Measurements from ENCODE around the gene TUBB4A.
A peak's percentile ranks its signal among the peaks of the same experiment; 100 is the strongest.

The TUBB4A gene

GRCh38 chr19:6480848-6481415 lies 21.2 kb downstream of the TUBB4A start:
- peaks cover 28% of the 10 kb centered on the region for H3K4me1 ChIP-seq (ENCODE audit: insufficient read depth, low read length)
- H3K36me3 ChIP-seq (ENCODE audit: insufficient read depth, low read length), result peaks cover 24% of the 10 kb centered on the region
- peaks cover 20% of the 10 kb centered on the region for H3K79me2 ChIP-seq (ENCODE audit: insufficient read depth, low read length)
- no peaks in the 10 kb centered on the region for H4K20me1 ChIP-seq (ENCODE audit: insufficient read depth, low read length)
- peak overlapping the region; percentile 79 for H3K9ac ChIP-seq (ENCODE audit: low read depth, low read length)
- H3K27ac ChIP-seq (ENCODE audit: low read length), result peak overlapping the region; percentile 92
- peak overlapping the region; percentile 53 to 77; a peak in 3 of 4 replicates for H3K4me3 ChIP-seq (ENCODE audit: low read depth in 1 of 2, low read length in 2 of 2)
- H3K27me3 ChIP-seq (ENCODE audit: insufficient read depth, low read length, poor library complexity), result no peaks in the 10 kb centered on the region
- peak; percentile 50 for DNase-seq
- no peak for TF ChIP-seq EZH2 (IDR thresholded peaks at IDR 0.05; ENCODE audit: borderline replicate concordance, low read depth, low read length, severe bottlenecking)
- no peak for TF ChIP-seq CTCF (IDR thresholded peaks at IDR 0.05; ENCODE audit: borderline replicate concordance, extremely low read depth, low read length, poor library complexity, severe bottlenecking)
- H3K9me3 ChIP-seq (ENCODE audit: insufficient read depth, low read length, severe bottlenecking), result no peaks in the 10 kb centered on the region
- ATAC-seq (ENCODE audit: insufficient read depth, low read depth), result peak; percentile 51
- peak overlapping the region; percentile 88 for H3K4me2 ChIP-seq (ENCODE audit: insufficient read depth, low read length)
- peak overlapping the region; percentile 75 for H2AFZ ChIP-seq (ENCODE audit: low read depth, low read length)

GRCh38 chr19:6479836-6480398 lies 22.2 kb downstream of the TUBB4A start:
- Histone ChIP-seq H3K36me3 (ENCODE audit: insufficient read depth, low read length) (peaks cover 34% of the 10 kb centered on the region), H2AFZ (ENCODE audit: low read depth, low read length) (no peak overlapping the region), H4K20me1 (ENCODE audit: insufficient read depth, low read length) (no peaks in the 10 kb centered on the region), H3K9ac (ENCODE audit: low read depth, low read length) (no peak overlapping the region), H3K27me3 (ENCODE audit: insufficient read depth, low read length, poor library complexity) (no peaks in the 10 kb centered on the region), H3K4me2 (ENCODE audit: insufficient read depth, low read length) (peak overlapping the region; percentile 25; the same call in 1 of the 2 replicates), H3K27ac (ENCODE audit: low read length) (peak overlapping the region; percentile 57), H3K4me3 (ENCODE audit: low read depth in 1 of 2, low read length in 2 of 2) (no peak overlapping the region), H3K9me3 (ENCODE audit: insufficient read depth, low read length, severe bottlenecking) (no peaks in the 10 kb centered on the region), H3K4me1 (ENCODE audit: insufficient read depth, low read length) (peaks cover 28% of the 10 kb centered on the region), H3K79me2 (ENCODE audit: insufficient read depth, low read length) (peaks cover 20% of the 10 kb centered on the region)
- DNase-seq, result no peak
- TF ChIP-seq EZH2 (IDR thresholded peaks at IDR 0.05; ENCODE audit: borderline replicate concordance, low read depth, low read length, severe bottlenecking) (no peak), CTCF (IDR thresholded peaks at IDR 0.05; ENCODE audit: borderline replicate concordance, extremely low read depth, low read length, poor library complexity, severe bottlenecking) (no peak)
- no peak for ATAC-seq (ENCODE audit: insufficient read depth, low read depth)

GRCh38 chr19:6478815-6479214 lies 23.3 kb downstream of the TUBB4A start:
- H3K27me3 ChIP-seq (ENCODE audit: insufficient read depth, low read length, poor library complexity), result no peaks in the 10 kb centered on the region
- DNase-seq (no peak), ATAC-seq (ENCODE audit: insufficient read depth, low read depth) (no peak)
- H4K20me1 ChIP-seq (ENCODE audit: insufficient read depth, low read length), result no peaks in the 10 kb centered on the region
- no peak overlapping the region for H2AFZ ChIP-seq (ENCODE audit: low read depth, low read length)
- no peak overlapping the region for H3K4me2 ChIP-seq (ENCODE audit: insufficient read depth, low read length)
- no peak for TF ChIP-seq CTCF (IDR thresholded peaks at IDR 0.05; ENCODE audit: borderline replicate concordance, extremely low read depth, low read length, poor library complexity, severe bottlenecking)
- no peak for TF ChIP-seq EZH2 (IDR thresholded peaks at IDR 0.05; ENCODE audit: borderline replicate concordance, low read depth, low read length, severe bottlenecking)
- H3K4me3 ChIP-seq (ENCODE audit: low read depth in 1 of 2, low read length in 2 of 2), result no peak overlapping the region
- H3K4me1 ChIP-seq (ENCODE audit: insufficient read depth, low read length), result peaks cover 28% of the 10 kb centered on the region
- peaks cover 20% of the 10 kb centered on the region for H3K79me2 ChIP-seq (ENCODE audit: insufficient read depth, low read length)
- H3K36me3 ChIP-seq (ENCODE audit: insufficient read depth, low read length), result peaks cover 38% of the 10 kb centered on the region
- no peaks in the 10 kb centered on the region for H3K9me3 ChIP-seq (ENCODE audit: insufficient read depth, low read length, severe bottlenecking)
- H3K27ac ChIP-seq (ENCODE audit: low read length), result peak overlapping the region; percentile 10; the same call in 1 of the 2 replicates
- H3K9ac ChIP-seq (ENCODE audit: low read depth, low read length), result no peak overlapping the region

Measured in DND-41 (cell line).